Activated CD4-positive, CD25-positive, alpha-beta regulatory T cell treated with anti-CD3 and anti-CD28 coated beads, Interleukin-2, amount 50 U/mL, for 72 hours (primary cell): ENCODE measurements around the gene TLR6.
"Not testable (repeated sequence)": the region's sequence is repeated elsewhere in the genome, so short reads cannot be mapped to it uniquely, and the experiment has no call there.

Experiments used
- DNase-seq: peaks from one replicate; pipeline ENCODE4 v3.0.0; 2021

TLR6 gene

GRCh38 chr4:38785041-38785790, 71.4 kb downstream of the TLR6 start:
- no peak for DNase-seq

GRCh38 chr4:38784141-38784540, 72.5 kb downstream of the TLR6 start:
- no peak for DNase-seq

GRCh38 chr4:38783109-38783460, 73.5 kb downstream of the TLR6 start:
- DNase-seq: no peak

GRCh38 chr4:38782452-38783108, 74.0 kb downstream of the TLR6 start, which contains the start of gene TLR10:
Gene TLR10 (minus strand): TSS chr4:38782990. CDS start chr4:38775590, 7,400 bp downstream.
- DNase-seq: no peak

GRCh38 chr4:38781854-38782261, 74.8 kb downstream of the TLR6 start:
- no peak for DNase-seq

GRCh38 chr4:38780833-38781484, 75.7 kb downstream of the TLR6 start:
- no peak for DNase-seq

GRCh38 chr4:38779790-38780189, 76.8 kb downstream of the TLR6 start:
- DNase-seq: no peak

GRCh38 chr4:38777925-38778324, 78.7 kb downstream of the TLR6 start:
- not testable (repeated sequence) for DNase-seq

- no peak for DNase-seq
Observed at GRCh38 chr4:38775326-38775725, 81.3 kb downstream of the TLR6 start.

GRCh38 chr4:38774181-38774955, 82.2 kb downstream of the TLR6 start:
- DNase-seq: no peak
